NCI-H2227 treated with DMSO at 0.1 percent for 48 hours (cell line): ENCODE measurements around the gene ARHGAP22.

ENCODE experiments used
- DNase-seq: peaks from one replicate; lab custom pipeline; 2025; lab: John Stamatoyannopoulos, UW

Gene ARHGAP22

GRCh38 chr10:48607356-48608278 is 2.7 kb upstream of the ARHGAP22 start:
- no peak for DNase-seq

- DNase-seq = no peak
Observed at GRCh38 chr10:48606530-48607355, 1.9 kb upstream of the ARHGAP22 start.

GRCh38 chr10:48605786-48606529 is 1.1 kb upstream of the ARHGAP22 start:
- no peak for DNase-seq

- no peak for DNase-seq
Observed at GRCh38 chr10:48604039-48604990, 558 bp downstream of the ARHGAP22 start.

GRCh38 chr10:48603421-48604038 is 1.3 kb downstream of the ARHGAP22 start:
- DNase-seq = no peak

- DNase-seq = no peak
Observed at GRCh38 chr10:48602401-48603135, 2.3 kb downstream of the ARHGAP22 start.

GRCh38 chr10:48601789-48602188 is 3.1 kb downstream of the ARHGAP22 start:
- DNase-seq = no peak

GRCh38 chr10:48600645-48601505 is 4.0 kb downstream of the ARHGAP22 start:
- DNase-seq = no peak

- DNase-seq = no peak
Observed at GRCh38 chr10:48599830-48600134, 5.1 kb downstream of the ARHGAP22 start.

GRCh38 chr10:48598936-48599829 is 5.7 kb downstream of the ARHGAP22 start:
- DNase-seq = no peak

GRCh38 chr10:48598243-48598935 is 6.5 kb downstream of the ARHGAP22 start:
- DNase-seq = no peak

GRCh38 chr10:48595539-48595932 is 9.3 kb downstream of the ARHGAP22 start:
- DNase-seq = no peak

GRCh38 chr10:48594803-48595538 is 9.9 kb downstream of the ARHGAP22 start:
- DNase-seq = no peak

GRCh38 chr10:48594371-48594770 is 10.5 kb downstream of the ARHGAP22 start:
- no peak for DNase-seq

- no peak for DNase-seq
Observed at GRCh38 chr10:48592346-48592745, 12.5 kb downstream of the ARHGAP22 start.

- peak; percentile 14 for DNase-seq
Observed at GRCh38 chr10:48590945-48591344, 13.9 kb downstream of the ARHGAP22 start.

- no peak for DNase-seq
Observed at GRCh38 chr10:48589266-48589665, 15.6 kb downstream of the ARHGAP22 start.
